ENCODE results near the gene HBA1. TPM values are rescaled to one million over a fixed set of nuclear protein-coding genes. Genes with fewer than 3 reads are reported as not detected.

The HBA1 gene
- total RNA-seq, 1 experiment from 2014 or later, result not detected

DNA sequence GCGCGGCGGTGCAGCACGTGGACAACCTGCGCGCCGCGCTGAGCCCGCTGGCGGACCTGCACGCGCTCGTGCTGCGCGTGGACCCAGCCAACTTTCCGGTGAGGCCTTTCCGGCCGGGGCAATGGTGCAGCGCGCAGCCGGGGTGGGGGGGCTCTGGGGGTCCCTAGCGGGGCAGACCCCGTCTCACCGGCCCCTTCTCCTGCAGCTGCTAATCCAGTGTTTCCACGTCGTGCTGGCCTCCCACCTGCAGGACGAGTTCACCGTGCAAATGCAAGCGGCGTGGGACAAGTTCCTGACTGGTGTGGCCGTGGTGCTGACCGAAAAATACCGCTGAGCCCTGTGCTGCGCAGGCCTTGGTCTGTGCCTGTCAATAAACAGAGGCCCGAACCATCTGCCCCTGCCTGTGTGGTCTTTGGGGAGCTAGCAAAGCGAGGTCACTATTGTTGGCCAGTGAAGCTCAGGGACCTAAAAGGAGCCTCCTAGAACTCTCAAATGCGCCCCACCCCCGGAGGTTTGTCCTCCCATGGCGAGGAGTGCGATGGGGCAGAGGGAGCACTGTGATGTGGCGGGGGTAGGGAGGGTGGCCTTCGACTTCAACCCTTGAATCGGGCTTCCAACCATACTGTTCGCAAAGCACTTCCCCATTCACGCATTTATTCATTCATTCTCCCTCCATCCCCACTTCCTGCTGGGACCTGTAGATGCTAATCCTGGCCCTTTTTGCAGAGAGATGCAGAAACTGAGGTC lies 9.9 kb upstream of the HBA1 start:
- no peak overlapping the region for H3K4me3 ChIP-seq (ENCODE audit: low read length)
- H3K9me2 ChIP-seq (replicated peaks; ENCODE audit: low read length), result no peaks in the 10 kb centered on the region
- no peaks in the 10 kb centered on the region for H3K4me1 ChIP-seq (ENCODE audit: insufficient read depth, low read length)
- TF ChIP-seq EZH2phosphoT487 (IDR thresholded peaks at IDR 0.05; ENCODE audit: borderline replicate concordance, low read length), result no peak
- TF ChIP-seq, protein P1, sequence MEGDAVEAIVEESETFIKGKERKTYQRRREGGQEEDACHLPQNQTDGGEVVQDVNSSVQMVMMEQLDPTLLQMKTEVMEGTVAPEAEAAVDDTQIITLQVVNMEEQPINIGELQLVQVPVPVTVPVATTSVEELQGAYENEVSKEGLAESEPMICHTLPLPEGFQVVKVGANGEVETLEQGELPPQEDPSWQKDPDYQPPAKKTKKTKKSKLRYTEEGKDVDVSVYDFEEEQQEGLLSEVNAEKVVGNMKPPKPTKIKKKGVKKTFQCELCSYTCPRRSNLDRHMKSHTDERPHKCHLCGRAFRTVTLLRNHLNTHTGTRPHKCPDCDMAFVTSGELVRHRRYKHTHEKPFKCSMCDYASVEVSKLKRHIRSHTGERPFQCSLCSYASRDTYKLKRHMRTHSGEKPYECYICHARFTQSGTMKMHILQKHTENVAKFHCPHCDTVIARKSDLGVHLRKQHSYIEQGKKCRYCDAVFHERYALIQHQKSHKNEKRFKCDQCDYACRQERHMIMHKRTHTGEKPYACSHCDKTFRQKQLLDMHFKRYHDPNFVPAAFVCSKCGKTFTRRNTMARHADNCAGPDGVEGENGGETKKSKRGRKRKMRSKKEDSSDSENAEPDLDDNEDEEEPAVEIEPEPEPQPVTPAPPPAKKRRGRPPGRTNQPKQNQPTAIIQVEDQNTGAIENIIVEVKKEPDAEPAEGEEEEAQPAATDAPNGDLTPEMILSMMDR (conservative IDR thresholded peaks at IDR 0.05; ENCODE audit: low read depth, low read length), result no peak
- TF ChIP-seq EZH2 (IDR thresholded peaks at IDR 0.05; ENCODE audit: low read length, unreplicated experiment), result no peak
- BruUV-seq (replicated peaks), result no TSS peak
- H3K27ac ChIP-seq (ENCODE audit: low read length), result no peak overlapping the region
- no peak overlapping the region for H3K9ac ChIP-seq (ENCODE audit: low read length)
- H3F3A ChIP-seq (ENCODE audit: low read length, unreplicated experiment), result no peaks in the 10 kb centered on the region
- no peak overlapping the region for H3K4me2 ChIP-seq (ENCODE audit: low read length)
- intact Hi-C loops (cut with micrococcal nuclease), result no loop called here
- POLR2A ChIA-PET (ENCODE audit: unreplicated experiment), result no interaction called here
- CTCF ChIA-PET, result no interaction called here
- DNase-seq (no peak), ATAC-seq (no peak)
- H4K20me1 ChIP-seq (ENCODE audit: low read length), result no peaks in the 10 kb centered on the region
- no peak overlapping the region for H2AFZ ChIP-seq (ENCODE audit: low read length)
- H3K27me3 ChIP-seq (ENCODE audit: low read length), result peaks cover 20% of the 10 kb centered on the region
- no peaks in the 10 kb centered on the region for H3K79me2 ChIP-seq (ENCODE audit: low read length)
- H3K36me3 ChIP-seq (ENCODE audit: low read depth, low read length), result no peaks in the 10 kb centered on the region
- H3K9me3 ChIP-seq (ENCODE audit: low read length), result no peaks in the 10 kb centered on the region

DNA sequence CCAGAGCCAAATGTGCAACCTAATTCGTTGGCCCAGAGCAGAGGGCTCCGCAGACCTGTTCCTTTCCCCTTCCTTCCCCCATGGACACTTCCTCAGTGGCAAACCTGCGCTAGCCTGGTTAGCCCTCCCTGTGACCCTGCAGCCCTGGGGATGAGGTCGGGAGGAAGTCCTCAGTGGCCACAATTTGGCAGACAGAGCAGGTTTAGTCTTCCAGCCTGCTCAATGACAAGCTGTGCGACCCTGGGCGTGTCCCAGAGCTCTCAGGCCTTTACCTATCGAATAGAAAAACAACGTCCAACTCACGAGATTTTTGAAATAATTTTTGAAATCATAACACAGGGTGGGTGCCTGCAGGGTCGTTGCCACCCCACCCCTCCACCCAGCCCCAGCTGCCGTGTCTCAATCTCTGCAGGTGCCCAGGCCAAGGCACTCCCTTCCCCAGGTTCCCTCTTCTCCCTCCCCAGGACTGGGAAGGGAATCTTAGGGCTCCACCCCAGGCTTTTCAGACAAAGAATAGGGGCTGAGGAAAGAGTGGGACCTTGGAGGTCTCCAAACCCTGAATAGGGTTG lies 9.3 kb upstream of the HBA1 start:
- no peak overlapping the region for H3K27ac ChIP-seq (ENCODE audit: low read length)
- H3F3A ChIP-seq (ENCODE audit: low read length, unreplicated experiment), result no peaks in the 10 kb centered on the region
- ChIA-PET POLR2A (ENCODE audit: unreplicated experiment) (no interaction called here), CTCF (no interaction called here)
- intact Hi-C loops (cut with micrococcal nuclease), result no loop called here
- H3K9ac ChIP-seq (ENCODE audit: low read length), result no peak overlapping the region
- H3K9me2 ChIP-seq (replicated peaks; ENCODE audit: low read length), result no peaks in the 10 kb centered on the region
- peaks cover 20% of the 10 kb centered on the region for H3K27me3 ChIP-seq (ENCODE audit: low read length)
- no peak overlapping the region for H2AFZ ChIP-seq (ENCODE audit: low read length)
- no peaks in the 10 kb centered on the region for H3K79me2 ChIP-seq (ENCODE audit: low read length)
- TF ChIP-seq, protein P1 (conservative IDR thresholded peaks at IDR 0.05; ENCODE audit: low read depth, low read length), result no peak
- no peak for TF ChIP-seq EZH2phosphoT487 (IDR thresholded peaks at IDR 0.05; ENCODE audit: borderline replicate concordance, low read length)
- no peak for TF ChIP-seq EZH2 (IDR thresholded peaks at IDR 0.05; ENCODE audit: low read length, unreplicated experiment)
- DNase-seq (no peak), ATAC-seq (no peak)
- no TSS peak for BruUV-seq (replicated peaks)
- H3K4me3 ChIP-seq (ENCODE audit: low read length), result no peak overlapping the region
- no peaks in the 10 kb centered on the region for H3K9me3 ChIP-seq (ENCODE audit: low read length)
- H3K4me2 ChIP-seq (ENCODE audit: low read length), result no peak overlapping the region
- H3K36me3 ChIP-seq (ENCODE audit: low read depth, low read length), result no peaks in the 10 kb centered on the region
- no peaks in the 10 kb centered on the region for H4K20me1 ChIP-seq (ENCODE audit: low read length)
- no peaks in the 10 kb centered on the region for H3K4me1 ChIP-seq (ENCODE audit: insufficient read depth, low read length)

DNA sequence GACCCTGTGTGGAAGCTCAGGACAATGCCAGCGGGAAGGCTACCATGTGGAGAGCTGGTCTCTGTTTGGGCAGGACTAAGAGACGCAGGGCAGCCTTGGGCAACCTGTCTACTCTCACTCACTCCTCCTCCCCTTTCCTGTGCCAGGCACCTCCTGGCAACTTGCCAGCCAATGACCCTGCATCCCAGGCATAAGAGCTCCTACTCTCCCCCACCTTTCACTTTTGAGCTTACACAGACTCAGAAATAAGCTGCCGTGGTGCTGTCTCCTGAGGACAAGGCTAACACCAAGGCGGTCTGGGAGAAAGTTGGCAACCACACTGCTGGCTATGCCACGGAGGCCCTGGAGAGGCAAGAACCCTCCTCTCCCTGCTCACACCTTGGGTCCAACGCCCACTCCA lies 8.1 kb upstream of the HBA1 start:
- Histone ChIP-seq H3K27ac (ENCODE audit: low read length) (no peak overlapping the region), H3K9ac (ENCODE audit: low read length) (no peak overlapping the region), H3K4me1 (ENCODE audit: insufficient read depth, low read length) (no peaks in the 10 kb centered on the region), H3K4me3 (ENCODE audit: low read length) (no peak overlapping the region), H4K20me1 (ENCODE audit: low read length) (no peaks in the 10 kb centered on the region), H3F3A (ENCODE audit: low read length, unreplicated experiment) (no peaks in the 10 kb centered on the region), H3K27me3 (ENCODE audit: low read length) (peaks cover 20% of the 10 kb centered on the region), H2AFZ (ENCODE audit: low read length) (no peak overlapping the region), H3K79me2 (ENCODE audit: low read length) (no peaks in the 10 kb centered on the region), H3K9me3 (ENCODE audit: low read length) (no peaks in the 10 kb centered on the region), H3K9me2 (replicated peaks; ENCODE audit: low read length) (no peaks in the 10 kb centered on the region), H3K4me2 (ENCODE audit: low read length) (no peak overlapping the region), H3K36me3 (ENCODE audit: low read depth, low read length) (no peaks in the 10 kb centered on the region)
- ATAC-seq, result no peak
- ChIA-PET CTCF (no interaction called here), POLR2A (ENCODE audit: unreplicated experiment) (no interaction called here)
- TF ChIP-seq EZH2phosphoT487 (IDR thresholded peaks at IDR 0.05; ENCODE audit: borderline replicate concordance, low read length) (no peak), EZH2 (IDR thresholded peaks at IDR 0.05; ENCODE audit: low read length, unreplicated experiment) (no peak)
- TF ChIP-seq, protein P1 (conservative IDR thresholded peaks at IDR 0.05; ENCODE audit: low read depth, low read length), result no peak
- BruUV-seq (replicated peaks), result no TSS peak
- intact Hi-C loops (cut with micrococcal nuclease), result no loop called here
- DNase-seq, result no peak
